Stimulated activated naive B cell treated with anti-CD40 and anti-IgM and Interleukin-4, amounts not matched to agents 10 μg/mL and 1 μg/mL and 100 μg/mL, for 72 hours (primary cell): ENCODE results near the gene GLRX.
A peak's percentile ranks its signal among the peaks of the same experiment; 100 is the strongest.
"Not testable (repeated sequence)": the region's sequence is repeated elsewhere in the genome, so short reads cannot be mapped to it uniquely, and the experiment has no call there.

Source experiments
- ATAC-seq, 2 donors: fragments of 150-1000 bp; cut with Tn5 transposase; replicated peaks; 2 replicates each; pipeline ENCODE4 v1.10.0; 2021; ENCODE audit warnings: moderate library complexity in 1 of 2
- DNase-seq: peaks from one replicate; pipeline ENCODE4 v3.0.0; 2021
- H3K27ac Mint-ChIP-seq: one replicate; pipeline ENCODE4 v1.8.0; 2022; ENCODE audit warnings: mild to moderate bottlenecking, mixed read lengths
- H3K27me3 Mint-ChIP-seq, 2 donors: one replicate each; pipeline ENCODE4 v1.8.0; 2022; ENCODE audit warnings: mixed read lengths in 2 of 2
- H3K36me3 Mint-ChIP-seq, 2 donors: one replicate each; pipeline ENCODE4 v1.8.0; 2022; ENCODE audit warnings: mixed read lengths in 2 of 2, mild to moderate bottlenecking in 1 of 2
- H3K4me1 Mint-ChIP-seq, 2 donors: one replicate each; pipeline ENCODE4 v1.8.0; 2022; ENCODE audit warnings: mixed read lengths in 2 of 2, mild to moderate bottlenecking in 1 of 2
- H3K4me3 Mint-ChIP-seq, 2 donors: one replicate each; pipeline ENCODE4 v1.8.0; 2022; ENCODE audit warnings: mild to moderate bottlenecking in 2 of 2, mixed read lengths in 2 of 2, moderate library complexity in 1 of 2
- H3K9me3 Mint-ChIP-seq, 2 donors: one replicate each; pipeline ENCODE4 v1.8.0; 2022; ENCODE audit warnings: mixed read lengths in 2 of 2, mild to moderate bottlenecking in 1 of 2

The GLRX gene

GRCh38 chr5:95842854-95843544, 20.5 kb upstream of the GLRX start:
- no peaks in the 10 kb centered on the region for H3K9me3 Mint-ChIP-seq
- H3K27ac Mint-ChIP-seq, result peak overlapping the region; percentile 90
- peak; percentile 62 for DNase-seq
- H3K4me1 Mint-ChIP-seq, result peaks cover 25 to 30% of the 10 kb centered on the region in 2 donors
- H3K4me3 Mint-ChIP-seq, result peak overlapping the region; percentile 41 to 61
- no peaks in the 10 kb centered on the region for H3K27me3 Mint-ChIP-seq
- peak; percentile 88 to 90 for ATAC-seq
- no peaks in the 10 kb centered on the region for H3K36me3 Mint-ChIP-seq

- no peak for ATAC-seq
- Mint-ChIP-seq H3K4me3 (no peak overlapping the region), H3K9me3 (no peaks in the 10 kb centered on the region), H3K27me3 (no peaks in the 10 kb centered on the region), H3K27ac (no peak overlapping the region), H3K4me1 (peaks cover 27 to 30% of the 10 kb centered on the region in 2 donors), H3K36me3 (no peaks in the 10 kb centered on the region)
- DNase-seq, result no peak
Measured at GRCh38 chr5:95841914-95842812, 19.6 kb upstream of the GLRX start.

GRCh38 chr5:95840956-95841705, 18.6 kb upstream of the GLRX start:
- H3K27ac Mint-ChIP-seq, result no peak overlapping the region
- H3K4me1 Mint-ChIP-seq, result peaks cover 31 to 37% of the 10 kb centered on the region in 2 donors
- no peaks in the 10 kb centered on the region for H3K36me3 Mint-ChIP-seq
- ATAC-seq (no peak), DNase-seq (no peak)
- H3K4me3 Mint-ChIP-seq, result no peak overlapping the region
- H3K9me3 Mint-ChIP-seq, result no peaks in the 10 kb centered on the region
- no peaks in the 10 kb centered on the region for H3K27me3 Mint-ChIP-seq

GRCh38 chr5:95839658-95840057, 17.1 kb upstream of the GLRX start:
- DNase-seq (no peak), ATAC-seq (no peak)
- H3K27me3 Mint-ChIP-seq, result no peaks in the 10 kb centered on the region
- H3K36me3 Mint-ChIP-seq, result no peaks in the 10 kb centered on the region
- peaks cover 36 to 46% of the 10 kb centered on the region in 2 donors for H3K4me1 Mint-ChIP-seq
- H3K4me3 Mint-ChIP-seq, result no peak overlapping the region
- H3K9me3 Mint-ChIP-seq, result no peaks in the 10 kb centered on the region
- peak overlapping the region; percentile 4 for H3K27ac Mint-ChIP-seq

- Mint-ChIP-seq H3K27me3 (no peaks in the 10 kb centered on the region), H3K4me3 (no peak overlapping the region), H3K36me3 (no peaks in the 10 kb centered on the region), H3K4me1 (peaks cover 41 to 55% of the 10 kb centered on the region in 2 donors), H3K27ac (no peak overlapping the region), H3K9me3 (no peaks in the 10 kb centered on the region)
- no peak for DNase-seq
- no peak for ATAC-seq
Measured at GRCh38 chr5:95838556-95838955, 16.0 kb upstream of the GLRX start.

- Mint-ChIP-seq H3K27me3 (no peaks in the 10 kb centered on the region), H3K4me3 (no peak overlapping the region), H3K4me1 (peaks cover 38 to 54% of the 10 kb centered on the region in 2 donors), H3K9me3 (no peaks in the 10 kb centered on the region), H3K36me3 (no peaks in the 10 kb centered on the region), H3K27ac (no peak overlapping the region)
- DNase-seq (no peak), ATAC-seq (no peak)
Measured at GRCh38 chr5:95838001-95838520, 15.5 kb upstream of the GLRX start.

GRCh38 chr5:95837492-95837891, 15.0 kb upstream of the GLRX start:
- no peak for DNase-seq
- Mint-ChIP-seq H3K4me3 (no peak overlapping the region), H3K4me1 (peaks cover 38 to 54% of the 10 kb centered on the region in 2 donors), H3K27me3 (no peaks in the 10 kb centered on the region), H3K36me3 (no peaks in the 10 kb centered on the region), H3K27ac (no peak overlapping the region), H3K9me3 (no peaks in the 10 kb centered on the region)
- ATAC-seq, result no peak

- H3K9me3 Mint-ChIP-seq, H3K4me3 Mint-ChIP-seq, ATAC-seq, DNase-seq, H3K27me3 Mint-ChIP-seq, H3K36me3 Mint-ChIP-seq: not testable (repeated sequence)
- Mint-ChIP-seq H3K4me1 (peaks cover 36 to 58% of the 10 kb centered on the region in 2 donors), H3K27ac (peak overlapping the region; percentile 43)
Measured at GRCh38 chr5:95836971-95837370, 14.4 kb upstream of the GLRX start.

GRCh38 chr5:95836544-95836943, 14.0 kb upstream of the GLRX start:
- H3K9me3 Mint-ChIP-seq, result no peaks in the 10 kb centered on the region
- peaks cover 36 to 60% of the 10 kb centered on the region in 2 donors for H3K4me1 Mint-ChIP-seq

GRCh38 chr5:95835682-95836385, 13.3 kb upstream of the GLRX start:
- no peaks in the 10 kb centered on the region for H3K9me3 Mint-ChIP-seq
- DNase-seq (no peak), ATAC-seq (no peak)
- peaks cover 31 to 53% of the 10 kb centered on the region in 2 donors for H3K4me1 Mint-ChIP-seq
- H3K27me3 Mint-ChIP-seq, result no peaks in the 10 kb centered on the region
- H3K36me3 Mint-ChIP-seq, result no peaks in the 10 kb centered on the region
- peak overlapping the region; percentile 78 for H3K27ac Mint-ChIP-seq
- peak overlapping the region; percentile 59 to 62 for H3K4me3 Mint-ChIP-seq

More at GRCh38 chr5:95836544-95836943, 14.0 kb upstream of the GLRX start:
- ATAC-seq (no peak), DNase-seq (no peak)
- Mint-ChIP-seq H3K27ac (peak overlapping the region; percentile 43), H3K36me3 (no peaks in the 10 kb centered on the region), H3K27me3 (no peaks in the 10 kb centered on the region), H3K4me3 (no peak overlapping the region)

- ATAC-seq (no peak), DNase-seq (no peak)
- Mint-ChIP-seq H3K36me3 (no peaks in the 10 kb centered on the region), H3K27ac (peak overlapping the region; percentile 56), H3K4me1 (peaks cover 21 to 42% of the 10 kb centered on the region in 2 donors), H3K27me3 (no peaks in the 10 kb centered on the region), H3K9me3 (no peaks in the 10 kb centered on the region), H3K4me3 (no peak overlapping the region)
Measured at GRCh38 chr5:95832664-95833063, 10.1 kb upstream of the GLRX start.

- Mint-ChIP-seq H3K27me3 (no peaks in the 10 kb centered on the region), H3K9me3 (no peaks in the 10 kb centered on the region), H3K4me3 (no peak overlapping the region), H3K4me1 (peaks cover 11 to 27% of the 10 kb centered on the region in 2 donors), H3K27ac (no peak overlapping the region), H3K36me3 (no peaks in the 10 kb centered on the region)
- no peak for ATAC-seq
- DNase-seq, result no peak
Measured at GRCh38 chr5:95830226-95830625, 7.7 kb upstream of the GLRX start.

- Mint-ChIP-seq H3K27me3 (no peaks in the 10 kb centered on the region), H3K4me3 (no peak overlapping the region), H3K9me3 (no peaks in the 10 kb centered on the region), H3K36me3 (no peaks in the 10 kb centered on the region), H3K4me1 (peaks cover 18 to 29% of the 10 kb centered on the region in 2 donors), H3K27ac (no peak overlapping the region)
- DNase-seq (no peak), ATAC-seq (no peak)
Measured at GRCh38 chr5:95827892-95828246, 5.3 kb upstream of the GLRX start.
